HL-60/S4 treated with retinoic acid at 250 ng/mL for 4 days and 3 days (cell line): ENCODE results near the gene KCTD20.
"Not testable (repeated sequence)": the region's sequence is repeated elsewhere in the genome, so short reads cannot be mapped to it uniquely, and the experiment has no call there.

ENCODE experiments used
- in situ Hi-C: fragments of 300-500 bp; cut with MboI; formaldehyde crosslinking; loops from 2 replicates; pipeline ENCODE4 v1.7.0; 2022; ENCODE audit warnings: low sequenced_read_pairs

Gene KCTD20

GRCh38 chr6:36442671-36443470 lies at the start of gene KCTD20, which contains the start of gene PXT1:
KCTD20 (plus strand) TSS chr6:36443000; CDS start chr6:36470098, 27,098 bp downstream.
PXT1 (minus strand) TSS chr6:36442854; CDS start chr6:36426082, 16,772 bp downstream.
- in situ Hi-C loops = no loop called here

- in situ Hi-C loops = no loop called here
Measured at GRCh38 chr6:36399970-36400369, 42.8 kb upstream of the KCTD20 start.

GRCh38 chr6:36402481-36402880 lies 40.3 kb upstream of the KCTD20 start:
- in situ Hi-C loops = no loop called here

GRCh38 chr6:36404164-36404563 lies 38.6 kb upstream of the KCTD20 start:
- in situ Hi-C loops = no loop called here

- in situ Hi-C loops = not testable (repeated sequence)
Measured at GRCh38 chr6:36409718-36410117, 33.1 kb upstream of the KCTD20 start.

GRCh38 chr6:36413489-36414480 lies 29.0 kb upstream of the KCTD20 start:
- in situ Hi-C loops = no loop called here

GRCh38 chr6:36414481-36414880 lies 28.3 kb upstream of the KCTD20 start:
- in situ Hi-C loops = no loop called here

GRCh38 chr6:36418558-36418957 lies 24.2 kb upstream of the KCTD20 start:
- in situ Hi-C loops = no loop called here

- in situ Hi-C loops = no loop called here
Measured at GRCh38 chr6:36419310-36419709, 23.5 kb upstream of the KCTD20 start.

GRCh38 chr6:36422714-36423100 lies 20.1 kb upstream of the KCTD20 start:
- in situ Hi-C loops = no loop called here

GRCh38 chr6:36423101-36423824 lies 19.5 kb upstream of the KCTD20 start:
- in situ Hi-C loops = no loop called here

GRCh38 chr6:36426622-36427021 lies 16.2 kb upstream of the KCTD20 start:
- in situ Hi-C loops = no loop called here

GRCh38 chr6:36428911-36429310 lies 13.9 kb upstream of the KCTD20 start:
- in situ Hi-C loops = no loop called here

GRCh38 chr6:36430351-36430750 lies 12.4 kb upstream of the KCTD20 start:
- in situ Hi-C loops = no loop called here

GRCh38 chr6:36431197-36431596 lies 11.6 kb upstream of the KCTD20 start:
- in situ Hi-C loops = no loop called here

GRCh38 chr6:36432151-36432671 lies 10.6 kb upstream of the KCTD20 start:
- in situ Hi-C loops = no loop called here

GRCh38 chr6:36436466-36436865 lies 6.3 kb upstream of the KCTD20 start:
- in situ Hi-C loops = no loop called here

GRCh38 chr6:36441307-36441894 lies 1.4 kb upstream of the KCTD20 start:
- in situ Hi-C loops = no loop called here

- in situ Hi-C loops = no loop called here
Measured at GRCh38 chr6:36442103-36442670, 613 bp upstream of the KCTD20 start.
